Endothelial cell of umbilical vein (primary cell): ENCODE data around the gene SMIM38. TPM values are rescaled to one million over a fixed set of nuclear protein-coding genes. Genes with fewer than 3 reads are reported as not detected.

Experiments
- BruUV-seq: library from RNA; stranded (reverse); fragments of 400-500 nt; replicated peaks from 2 replicates; lab custom pipeline; 2021; lab: Mats Ljungman, UMichigan
- CTCF ChIA-PET: fragments of 300-600, 350-600 bp; sonication (Branson Sonifier 250); formaldehyde crosslinking; loops from one replicate; lab custom pipeline; 2021; ENCODE audit warnings: antibody characterized with exemption, inconsistent platforms; lab: Charles Lee
- POLR2A ChIA-PET: fragments of 300-600, 350-600 bp; sonication (Branson Sonifier 250); formaldehyde crosslinking; loops from one replicate; lab custom pipeline; 2021; ENCODE audit warnings: antibody characterized with exemption, inconsistent platforms; lab: Charles Lee
- DNase-seq: peaks from one replicate; pipeline ENCODE4 v3.0.0-alpha.2; 2011; ENCODE audit warnings: low read depth, low spot score
- FAIRE-seq: peaks from 2 replicates; lab custom pipeline; 2011; peaks lifted over from hg19 to GRCh38; lab: Jason Lieb, UNC
- H2AFZ ChIP-seq: 2 replicates; pipeline ENCODE4 v1.6.0; 2012; ENCODE audit warnings: low read depth, low read length, control low read depth, inconsistent platforms
- H3K27ac ChIP-seq: 2 replicates; pipeline ENCODE4 v1.5.1; 2011; ENCODE audit warnings: low read depth, mild to moderate bottlenecking, control low read depth, low read length, moderate library complexity; ENCODE audit not compliant: insufficient read depth
- H3K27me3 ChIP-seq, 2 experiments: 2 replicates each; pipeline versions ENCODE4 v1.6.0 to v1.6.1; 2011; ENCODE audit warnings: low read length in 2 of 2, mixed read lengths in 1 of 2; ENCODE audit not compliant: control insufficient read depth in 2 of 2, insufficient read depth in 2 of 2
- H3K36me3 ChIP-seq, 2 experiments: 2 replicates in 1 of 2; 3 replicates in 1 of 2; pipeline ENCODE4 v1.5.1; 2011; ENCODE audit warnings: low read length in 2 of 2, mild to moderate bottlenecking in 1 of 2, moderate library complexity in 1 of 2; ENCODE audit not compliant: control insufficient read depth in 2 of 2, insufficient read depth in 2 of 2; ENCODE audit errors: extremely low read depth in 1 of 2
- H3K4me1 ChIP-seq: 3 replicates; pipeline ENCODE4 v1.5.1; 2011; ENCODE audit warnings: mild to moderate bottlenecking, low read length; ENCODE audit not compliant: control insufficient read depth, insufficient read depth; ENCODE audit errors: extremely low read depth
- H3K4me2 ChIP-seq: 2 replicates; pipeline ENCODE4 v1.6.1; 2011; ENCODE audit warnings: low read length, control low read depth, mixed read lengths; ENCODE audit not compliant: insufficient read depth
- H3K4me3 ChIP-seq, 3 experiments: fragments of 200-600 bp in 1 of 3; sonication (generic), shearing (Covaris generic) in 1 of 3; replicated peaks in 1 of 3; 2 replicates each; pipeline ENCODE4 v1.5.1; 2011 to 2016; ENCODE audit warnings: control low read depth in 3 of 3, low read length in 3 of 3, mild to moderate bottlenecking in 2 of 3, inconsistent platforms in 1 of 3, low read depth in 1 of 3, moderate library complexity in 1 of 3; ENCODE audit not compliant: insufficient read depth in 1 of 3
- H3K79me2 ChIP-seq: 2 replicates; pipeline ENCODE4 v1.6.0; 2012; ENCODE audit warnings: low read length, inconsistent platforms; ENCODE audit not compliant: control insufficient read depth, insufficient read depth
- H3K9ac ChIP-seq: replicated peaks from 2 replicates; pipeline ENCODE3; 2011; ENCODE audit warnings: low read length, control low read depth; ENCODE audit not compliant: insufficient read depth; ENCODE audit errors: extremely low read depth
- H3K9me1 ChIP-seq: replicated peaks from 3 replicates; pipeline ENCODE4 v1.6.0; 2011; ENCODE audit warnings: mild to moderate bottlenecking, low read length; ENCODE audit not compliant: control insufficient read depth, insufficient read depth; ENCODE audit errors: extremely low read depth
- H3K9me3 ChIP-seq: replicated peaks from 2 replicates; pipeline ENCODE4 v1.5.1; 2012; ENCODE audit warnings: low read length, inconsistent platforms; ENCODE audit not compliant: control insufficient read depth, insufficient read depth
- H4K20me1 ChIP-seq: replicated peaks from 2 replicates; pipeline ENCODE3; 2011; ENCODE audit warnings: mild to moderate bottlenecking, low read length; ENCODE audit not compliant: control insufficient read depth, insufficient read depth; ENCODE audit errors: extremely low read depth
- CTCF ChIP-seq, 2 donors: IDR thresholded peaks; 1 replicate in 1 of 2; 2 replicates in 1 of 2; pipeline ENCODE4 v1.5.1; 2011; ENCODE audit warnings: low read length in 2 of 2, mild to moderate bottlenecking in 2 of 2, moderate library complexity in 2 of 2, control low read depth in 1 of 2, inconsistent platforms in 1 of 2, low read depth in 1 of 2; ENCODE audit not compliant: insufficient read depth in 1 of 2; ENCODE audit errors: extremely low read depth in 1 of 2
- EZH2 ChIP-seq: IDR thresholded peaks from 2 replicates; pipeline ENCODE4 v1.6.1; 2012; ENCODE audit warnings: borderline replicate concordance, low read depth, mild to moderate bottlenecking, moderate library complexity, low read length, inconsistent platforms; ENCODE audit not compliant: severe bottlenecking
- FOS ChIP-seq: IDR thresholded peaks from 2 replicates; pipeline ENCODE4 v1.6.1; 2011; ENCODE audit warnings: mild to moderate bottlenecking, low read length, moderate library complexity, borderline replicate concordance; ENCODE audit not compliant: insufficient read depth
- GATA2 ChIP-seq: IDR thresholded peaks from 2 replicates; pipeline ENCODE4 v1.7.0; 2011; ENCODE audit warnings: low read depth, mild to moderate bottlenecking, moderate library complexity, mixed read lengths, low read length; ENCODE audit not compliant: insufficient read length, insufficient read depth
- JUN ChIP-seq: IDR thresholded peaks from 2 replicates; pipeline ENCODE4 v1.6.1; 2011; ENCODE audit warnings: borderline replicate concordance, low read depth; ENCODE audit not compliant: insufficient read length, insufficient read depth
- MAX ChIP-seq: IDR thresholded peaks from 2 replicates; pipeline ENCODE4 v1.6.1; 2011; ENCODE audit not compliant: insufficient read depth, insufficient read length
- MYC ChIP-seq: IDR thresholded peaks from one replicate; pipeline ENCODE4 v1.6.1; 2011; ENCODE audit warnings: mild to moderate bottlenecking, low read depth, low read length
- POLR2A ChIP-seq: IDR thresholded peaks from 2 replicates; pipeline ENCODE4 v1.6.1; 2012; ENCODE audit warnings: low read depth, mild to moderate bottlenecking, control low read depth, low read length
- POLR2AphosphoS5 ChIP-seq: IDR thresholded peaks from 2 replicates; pipeline ENCODE4 v1.6.1; 2012; ENCODE audit warnings: low read depth, mild to moderate bottlenecking, control low read depth, low read length, moderate library complexity; ENCODE audit not compliant: insufficient read depth
- dilution Hi-C: fragments of 300-500 bp; cut with MboI; formaldehyde crosslinking; loops from one replicate; pipeline ENCODE4 v1.15.0; 2019; ENCODE audit warnings: low sequenced_read_pairs; ENCODE audit not compliant: extremely low pct_ligation_motif_present
- intact Hi-C: fragments of 100-400 bp; cut with micrococcal nuclease; formaldehyde crosslinking; loops from one replicate; pipeline ENCODE4 v1.10.0; 2022
- polyA plus RNA-seq, 4 experiments: library from polyadenylated mRNA; depleted of rRNA in 3 of 4; stranded (reverse) in 3 of 4; unstranded in 1 of 4; fragments of >200 nt; gene quantifications; 2 replicates each; pipeline versions ENCODE4 v1.2.1 to v1.2.3, GENCODE V29; 2011 to 2012; ENCODE audit warnings: missing spikeins in 1 of 4
- total RNA-seq: library from RNA; stranded (reverse); gene quantifications from 2 replicates; pipeline ENCODE4 v1.2.3, GENCODE V29; 2021

The SMIM38 gene
- total and polyA plus RNA-seq, 2 donors (not counting 3 experiments of a cell fraction or from before 2014, with no cell fraction given) = 0.03 TPM; not detected in 1

GRCh38 chr11:69183613-69184012, 27.9 kb downstream of the SMIM38 start:
- H3K36me3 ChIP-seq = no peaks in the 10 kb centered on the region
- H3K9ac ChIP-seq = no peak overlapping the region
- no peak overlapping the region for H3K27ac ChIP-seq
- CTCF ChIA-PET = interaction anchor here (0.6 to 1.4 kb wide), 2 partner anchors 23 to 27 kb away, joined by 3 read pairs; no protein-coding TSS in a partner anchor
- H3K79me2 ChIP-seq = no peaks in the 10 kb centered on the region
- no peak for FAIRE-seq
- TF ChIP-seq POLR2A = no peak
- no peak for TF ChIP-seq FOS
- no peak for TF ChIP-seq JUN
- H4K20me1 ChIP-seq = no peaks in the 10 kb centered on the region
- peaks cover 0 to 5% of the 10 kb centered on the region in 2 experiments for H3K27me3 ChIP-seq
- DNase-seq = no peak
- BruUV-seq = no TSS peak
- dilution Hi-C loops = no loop called here
- intact Hi-C loops = no loop called here
- H3K4me3 ChIP-seq = no peak overlapping the region
- no peaks in the 10 kb centered on the region for H3K9me3 ChIP-seq
- H3K4me2 ChIP-seq = no peak overlapping the region
- no peaks in the 10 kb centered on the region for H3K4me1 ChIP-seq
- no peak overlapping the region for H2AFZ ChIP-seq
- POLR2A ChIA-PET = no interaction called here
- H3K9me1 ChIP-seq = no peaks in the 10 kb centered on the region

- no peak for FAIRE-seq
- no peak overlapping the region for H3K9ac ChIP-seq
- H3K4me1 ChIP-seq = no peaks in the 10 kb centered on the region
- no peak for DNase-seq
- POLR2A ChIA-PET = no interaction called here
- H4K20me1 ChIP-seq = no peaks in the 10 kb centered on the region
- no peaks in the 10 kb centered on the region for H3K9me3 ChIP-seq
- no peak overlapping the region for H3K27ac ChIP-seq
- CTCF ChIA-PET = interaction anchor here (2.2 kb wide), 1 partner anchor 55 kb away, joined by 5 read pairs; no protein-coding TSS in a partner anchor
- H2AFZ ChIP-seq = no peak overlapping the region
- peaks cover 2 to 5% of the 10 kb centered on the region in 2 experiments for H3K27me3 ChIP-seq
- TF ChIP-seq POLR2AphosphoS5 = no peak
- no peak for TF ChIP-seq EZH2
- TF ChIP-seq CTCF (IDR thresholded peaks at IDR 0.05; ENCODE audit: extremely low read depth in 1 of 2, insufficient read depth in 1 of 2, low read depth in 1 of 2, low read length in 2 of 2) = no peak
- TF ChIP-seq POLR2A = no peak
- no peak for TF ChIP-seq FOS
- no peak for TF ChIP-seq MYC
- TF ChIP-seq MAX = no peak
- no peak for TF ChIP-seq GATA2
- TF ChIP-seq JUN = no peak
- no TSS peak for BruUV-seq
- dilution Hi-C loops (no loop called here), intact Hi-C loops (no loop called here)
- no peaks in the 10 kb centered on the region for H3K79me2 ChIP-seq
- no peak overlapping the region for H3K4me2 ChIP-seq
- H3K4me3 ChIP-seq = no peak overlapping the region
- no peaks in the 10 kb centered on the region for H3K9me1 ChIP-seq
- H3K36me3 ChIP-seq = no peaks in the 10 kb centered on the region
These were observed 30.9 kb downstream of the SMIM38 start for GRCh38 chr11:69186316-69187260.
